Heart left ventricle (tissue), 13 donors: ENCODE data around the gene LMCD1.

Experiments used
- CTCF ChIP-seq, 12 donors: fragments of 200-600 bp; sonication (generic) in 4 of 12; IDR thresholded peaks; one replicate each; pipeline versions ENCODE4 v1.5.0 to v1.8.0; 2018 to 2022; ENCODE audit warnings: antibody characterized with exemption in 12 of 12, mild to moderate bottlenecking in 5 of 12
- POLR2A ChIP-seq, 2 donors: fragments of 450-650 bp; IDR thresholded peaks; one replicate each; pipeline ENCODE4 v1.6.1; 2017; ENCODE audit warnings: antibody characterized with exemption in 2 of 2, mild to moderate bottlenecking in 2 of 2, moderate library complexity in 2 of 2
- donor health status: ischemic (EF 13 %, LVEDD 7.1; RV severe dilation, severe dysfunction).
- donor health status: DM: no; HTN: yes; CAD: no.
- donor health status: DM: no; HTN: no; CAD: no.
- donor health status: ischemic (EF 25% LVEDD 6.9; RV normal size, moderate dysfunction).
- donor health status: ischemic (EF 25% LVEDD 5.7; RV mildly dilated, moderate dysfunction).
- donor health status: ischemic (EF 35%, LVEDD 5.7; RV mildly dilated, moderate dysfunction).
- donor health status: nonischemic (EF 11% LVEDD 7.7; RV severe dilation, severe dysfunction).
- donor health status: DM: yes; HTN: yes; CAD: no.
- donor health status: PGD.
- donor health status: ischemic (EF 29% LVEDD 5.4; RV normal size, mild dysfunction).
- donor health status: nonischemic (EF 23%, LVEDD 6.1; RV moderate dilation, normal function).

- TF ChIP-seq POLR2A (IDR thresholded peaks at IDR 0.05) (no peak), CTCF (IDR thresholded peaks at IDR 0.05) (no peak)
Observed at GRCh38 chr3:8565376-8565775, 63.8 kb downstream of the LMCD1 start.
